ENCODE results near the gene FBL. TPM values are rescaled to one million over a fixed set of nuclear protein-coding genes. Genes with fewer than 3 reads are reported as not detected.
A peak's percentile ranks its signal among the peaks of the same experiment; 100 is the strongest.

FBL gene
- total RNA-seq, 1 experiment from 2014 or later, result 437 TPM

DNA sequence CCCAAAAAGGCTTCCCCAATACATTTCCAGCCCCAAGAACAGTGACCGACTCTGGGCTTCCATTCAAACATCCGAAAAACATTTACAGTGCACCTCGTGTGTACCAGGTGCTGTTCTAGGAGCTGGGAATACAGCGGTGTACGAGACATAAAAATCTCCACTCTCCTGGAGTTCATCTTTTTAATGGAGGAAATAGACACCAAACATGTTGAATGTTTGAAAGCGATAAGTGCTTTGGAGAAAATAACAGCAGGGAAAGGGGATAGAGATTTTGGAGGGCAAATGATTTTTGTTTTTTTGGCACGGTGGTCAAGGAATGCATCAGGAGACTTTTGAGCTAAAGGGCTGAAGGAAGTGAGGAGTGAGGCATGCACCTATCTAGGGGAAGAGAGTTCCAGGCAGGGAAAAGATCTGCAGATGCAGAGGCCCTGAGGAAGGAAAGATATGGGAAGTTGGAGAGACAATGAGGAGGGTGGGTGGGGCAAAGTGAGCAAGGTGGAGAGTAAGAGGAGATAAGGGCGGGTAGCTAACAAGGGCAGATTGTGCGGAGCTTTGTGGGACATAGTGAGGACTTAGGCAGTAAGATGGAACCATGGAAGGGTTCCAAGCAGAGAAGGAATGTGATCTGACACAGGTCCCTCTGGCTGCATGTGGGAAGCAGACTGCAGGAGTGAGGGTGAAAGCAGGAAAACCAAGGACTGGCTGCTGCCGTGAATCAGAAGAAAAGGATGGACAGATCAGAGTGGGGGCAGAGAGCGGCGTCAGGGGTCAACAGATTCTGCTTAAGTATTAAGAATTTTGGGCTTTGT is 703 bp upstream of the FBL start:
- no peak for DNase-seq

GRCh38 chr19:39845584-39845932 is 621 bp downstream of the FBL start:
- Histone ChIP-seq H3K36me3 (ENCODE audit: low read depth) (no peaks in the 10 kb centered on the region; the same call in 1 of the 2 replicates), H3K4me3 (peak overlapping the region; percentile 96), H3K79me2 (ENCODE audit: low read depth) (peaks cover 56% of the 10 kb centered on the region), H3K9me3 (ENCODE audit: insufficient read depth, low read depth) (no peaks in the 10 kb centered on the region), H3K27me3 (ENCODE audit: insufficient read depth, low read depth) (no peaks in the 10 kb centered on the region), H3K4me2 (peak overlapping the region; percentile 74), H2AFZ (peak overlapping the region; percentile 93), H3F3A (ENCODE audit: insufficient read depth, low read depth) (0 out of 2 replicates have a peak, but pooled peaks cover 1% of the 10 kb centered on the region), H3K27ac (no peak overlapping the region), H3K9me2 (ENCODE audit: insufficient read depth) (no peaks in the 10 kb centered on the region), H4K20me1 (ENCODE audit: insufficient read depth) (peaks cover 48% of the 10 kb centered on the region), H3K4me1 (replicated peaks; ENCODE audit: insufficient read depth) (peaks cover 23% of the 10 kb centered on the region)
- no peak for DNase-seq
- intact Hi-C loops (cut with micrococcal nuclease; ENCODE audit: unreplicated experiment), result no loop called here
- TF ChIP-seq EZH2 (IDR thresholded peaks at IDR 0.05; ENCODE audit: low read depth), result no peak
- TF ChIP-seq, protein P1, sequence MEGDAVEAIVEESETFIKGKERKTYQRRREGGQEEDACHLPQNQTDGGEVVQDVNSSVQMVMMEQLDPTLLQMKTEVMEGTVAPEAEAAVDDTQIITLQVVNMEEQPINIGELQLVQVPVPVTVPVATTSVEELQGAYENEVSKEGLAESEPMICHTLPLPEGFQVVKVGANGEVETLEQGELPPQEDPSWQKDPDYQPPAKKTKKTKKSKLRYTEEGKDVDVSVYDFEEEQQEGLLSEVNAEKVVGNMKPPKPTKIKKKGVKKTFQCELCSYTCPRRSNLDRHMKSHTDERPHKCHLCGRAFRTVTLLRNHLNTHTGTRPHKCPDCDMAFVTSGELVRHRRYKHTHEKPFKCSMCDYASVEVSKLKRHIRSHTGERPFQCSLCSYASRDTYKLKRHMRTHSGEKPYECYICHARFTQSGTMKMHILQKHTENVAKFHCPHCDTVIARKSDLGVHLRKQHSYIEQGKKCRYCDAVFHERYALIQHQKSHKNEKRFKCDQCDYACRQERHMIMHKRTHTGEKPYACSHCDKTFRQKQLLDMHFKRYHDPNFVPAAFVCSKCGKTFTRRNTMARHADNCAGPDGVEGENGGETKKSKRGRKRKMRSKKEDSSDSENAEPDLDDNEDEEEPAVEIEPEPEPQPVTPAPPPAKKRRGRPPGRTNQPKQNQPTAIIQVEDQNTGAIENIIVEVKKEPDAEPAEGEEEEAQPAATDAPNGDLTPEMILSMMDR (conservative IDR thresholded peaks at IDR 0.05), result no peak
- BruUV-seq (replicated peaks), result TSS peak; percentile 38
- ChIA-PET CTCF (interaction anchor here (0.6 to 1.5 kb wide), 4 partner anchors 17 to 571 kb away, joined by 3 to 12 read pairs (median 6); no protein-coding TSS in a partner anchor), POLR2A (ENCODE audit: unreplicated experiment) (no interaction called here)

More for the DNA sequence above, 703 bp upstream of the FBL start:
- H3K36me3 ChIP-seq (ENCODE audit: low read depth), result no peaks in the 10 kb centered on the region; the same call in 1 of the 2 replicates
- H3K4me3 ChIP-seq, result peak overlapping the region; percentile 96
- intact Hi-C loops (cut with micrococcal nuclease; ENCODE audit: unreplicated experiment), result loop anchor here (1.0 kb wide), 1 partner anchor 124 kb away; the partner anchor contains the start of gene PSMC4
- no peak overlapping the region for H3K27ac ChIP-seq
- ChIA-PET CTCF (interaction anchor here (0.6 to 1.7 kb wide), 3 partner anchors 13 to 173 kb away, joined by 3 to 5 read pairs (median 3); partner anchors contain the start of gene DYRK1B), POLR2A (ENCODE audit: unreplicated experiment) (interaction anchor here (0.5 to 1.3 kb wide), 4 partner anchors 14 to 647 kb away, joined by 4 to 6 read pairs (median 6); partner anchors contain the start of gene PSMC4)
- peak overlapping the region; percentile 93 for H2AFZ ChIP-seq
- no peaks in the 10 kb centered on the region for H3K9me2 ChIP-seq (ENCODE audit: insufficient read depth)
- H3K4me2 ChIP-seq, result peak overlapping the region; percentile 74
- TSS peak; percentile 96 for BruUV-seq (replicated peaks)
- H3K27me3 ChIP-seq (ENCODE audit: insufficient read depth, low read depth), result no peaks in the 10 kb centered on the region
- no peaks in the 10 kb centered on the region for H3K9me3 ChIP-seq (ENCODE audit: insufficient read depth, low read depth)
- TF ChIP-seq, protein P1 (conservative IDR thresholded peaks at IDR 0.05), result no peak
- H3F3A ChIP-seq (ENCODE audit: insufficient read depth, low read depth), result 0 out of 2 replicates have a peak, but pooled peaks cover 3% of the 10 kb centered on the region
- peaks cover 42% of the 10 kb centered on the region for H3K79me2 ChIP-seq (ENCODE audit: low read depth)
- H4K20me1 ChIP-seq (ENCODE audit: insufficient read depth), result peaks cover 35% of the 10 kb centered on the region
- peaks cover 23% of the 10 kb centered on the region for H3K4me1 ChIP-seq (replicated peaks; ENCODE audit: insufficient read depth)

- peaks cover 23% of the 10 kb centered on the region for H3K4me1 ChIP-seq (replicated peaks; ENCODE audit: insufficient read depth)
- intact Hi-C loops (cut with micrococcal nuclease; ENCODE audit: unreplicated experiment), result no loop called here
Observed at GRCh38 chr19:39845172-39845571, 1.0 kb downstream of the FBL start.

More at GRCh38 chr19:39845172-39845571, 1.0 kb downstream of the FBL start:
- ChIA-PET CTCF (interaction anchor here (0.6 to 1.5 kb wide), 4 partner anchors 16 to 571 kb away, joined by 3 to 12 read pairs (median 6); no protein-coding TSS in a partner anchor), POLR2A (ENCODE audit: unreplicated experiment) (interaction anchor here (0.6 kb wide), 1 partner anchor 45 kb away, joined by 14 read pairs; no protein-coding TSS in a partner anchor)
- Histone ChIP-seq H4K20me1 (ENCODE audit: insufficient read depth) (peaks cover 49% of the 10 kb centered on the region), H3K4me2 (peak overlapping the region; percentile 74), H3K79me2 (ENCODE audit: low read depth) (peaks cover 59% of the 10 kb centered on the region), H3K36me3 (ENCODE audit: low read depth) (no peaks in the 10 kb centered on the region; the same call in 1 of the 2 replicates), H3K27ac (no peak overlapping the region), H2AFZ (peak overlapping the region; percentile 93; the same call in 1 of the 2 replicates), H3K27me3 (ENCODE audit: insufficient read depth, low read depth) (no peaks in the 10 kb centered on the region), H3F3A (ENCODE audit: insufficient read depth, low read depth) (no peaks in the 10 kb centered on the region), H3K4me3 (peak overlapping the region; percentile 96), H3K9me3 (ENCODE audit: insufficient read depth, low read depth) (no peaks in the 10 kb centered on the region), H3K9me2 (ENCODE audit: insufficient read depth) (no peaks in the 10 kb centered on the region)
- BruUV-seq (replicated peaks), result no TSS peak
- no peak for DNase-seq
- TF ChIP-seq EZH2 (IDR thresholded peaks at IDR 0.05; ENCODE audit: low read depth), result no peak
- TF ChIP-seq, protein P1 (conservative IDR thresholded peaks at IDR 0.05), result no peak; the same call in 1 of the 2 replicates

Measured in PC-9 (cell line).